ENCODE data around the gene SLFN11.

- no peak for TF ChIP-seq CTCF (IDR thresholded peaks at IDR 0.05)
- TF ChIP-seq POLR2A (IDR thresholded peaks at IDR 0.05): no peak
Measured at GRCh38 chr17:35315283-35315682, 58.1 kb downstream of the SLFN11 start.
